Forelimb muscle (tissue), 1 donor: Measurements from ENCODE around the gene BBX. TPM values are rescaled to one million over a fixed set of nuclear protein-coding genes. Genes with fewer than 3 reads are reported as not detected.

Experiments
- DNase-seq: peaks from one replicate; pipeline ENCODE4 v3.0.0-alpha.2; 2013; ENCODE audit warnings: low read depth
- polyA plus RNA-seq: library from polyadenylated mRNA; unstranded; fragments of 120-200 nt; gene quantifications from one replicate; pipeline ENCODE4 v1.2.1, GENCODE V29; 2013; ENCODE audit not compliant: insufficient read length

Gene BBX
- polyA plus RNA-seq, 1 donor = 42.0 TPM

DNA sequence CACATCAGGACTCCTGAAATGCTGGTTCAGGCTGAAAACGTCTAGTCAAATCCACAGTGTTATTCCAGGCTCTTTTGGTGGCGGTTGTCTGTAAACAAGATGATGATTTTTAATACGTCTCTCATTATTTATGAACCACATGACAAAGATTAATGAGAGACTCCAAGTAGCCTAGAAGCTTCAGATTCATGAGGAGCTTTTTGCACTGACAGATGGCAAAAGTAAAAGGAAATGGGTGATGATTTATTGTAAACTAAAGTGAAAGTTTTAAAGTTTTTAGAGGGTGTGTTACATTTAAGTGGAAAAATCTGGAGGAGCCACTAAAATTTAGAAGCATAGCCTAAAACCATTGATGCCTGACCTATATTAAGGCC is 77.0 kb downstream of the BBX start:
- DNase-seq = no peak

GRCh38 chr3:107600780-107601179 is 78.0 kb downstream of the BBX start:
- DNase-seq = no peak

DNA sequence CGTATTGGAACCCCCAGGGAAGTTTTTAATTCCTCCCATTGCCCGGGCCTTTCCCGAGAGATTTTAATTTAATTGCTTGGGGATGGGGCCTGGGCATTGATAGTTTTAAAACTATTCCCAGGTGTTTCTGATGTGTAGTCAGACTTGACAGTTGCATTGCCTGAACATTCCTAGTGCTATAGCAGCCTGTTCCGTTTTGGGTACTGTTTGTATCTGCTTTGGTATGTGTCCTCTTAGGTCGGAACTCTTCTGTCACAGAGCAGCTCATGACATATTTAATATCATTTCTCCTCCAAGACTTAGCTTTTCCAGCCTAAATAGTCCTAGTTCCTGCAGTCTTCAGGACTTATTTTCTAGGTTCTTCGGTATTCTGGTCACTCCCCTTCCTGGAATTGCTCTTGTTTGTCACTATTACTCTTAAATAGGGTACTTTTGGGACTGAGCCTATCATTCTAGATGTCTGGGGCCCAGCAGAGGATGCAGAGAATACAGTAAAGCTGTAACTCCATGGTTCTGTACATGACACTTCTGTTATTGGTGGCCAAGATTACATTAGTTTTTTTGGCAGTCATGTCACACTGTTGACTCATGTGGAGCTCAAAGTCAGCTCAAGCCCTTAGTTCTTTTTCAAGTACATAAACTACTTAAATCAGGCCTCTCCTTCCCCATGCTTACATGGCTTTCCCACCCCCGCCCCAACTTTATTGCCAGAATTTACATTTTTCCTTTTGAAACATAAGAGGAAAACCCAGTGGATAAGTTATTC is 81.5 kb downstream of the BBX start:
- peak; percentile 25 for DNase-seq

- no peak for DNase-seq
Measured at GRCh38 chr3:107611775-107612469, 89.2 kb downstream of the BBX start.

DNA sequence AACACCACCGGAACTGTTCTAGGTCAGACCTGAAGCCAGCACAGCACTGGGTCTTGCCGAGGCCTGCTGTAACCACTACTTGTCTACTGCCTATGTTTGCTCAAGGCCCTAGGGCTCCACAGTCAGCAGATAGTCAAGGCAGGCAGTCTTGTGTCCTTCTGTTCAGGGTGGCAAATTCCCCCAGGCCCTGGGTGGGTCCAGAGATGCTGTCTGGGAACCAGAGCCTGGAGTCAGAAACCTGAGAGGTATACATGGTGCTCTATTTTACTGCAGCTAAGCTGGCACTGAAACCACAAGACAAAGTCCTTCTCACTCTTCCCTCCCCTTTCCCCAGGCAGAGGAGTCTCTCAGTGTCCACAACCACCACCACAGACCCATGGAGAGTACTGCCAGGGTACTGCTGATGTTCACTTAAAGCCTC is 89.9 kb downstream of the BBX start:
- DNase-seq = no peak

DNA sequence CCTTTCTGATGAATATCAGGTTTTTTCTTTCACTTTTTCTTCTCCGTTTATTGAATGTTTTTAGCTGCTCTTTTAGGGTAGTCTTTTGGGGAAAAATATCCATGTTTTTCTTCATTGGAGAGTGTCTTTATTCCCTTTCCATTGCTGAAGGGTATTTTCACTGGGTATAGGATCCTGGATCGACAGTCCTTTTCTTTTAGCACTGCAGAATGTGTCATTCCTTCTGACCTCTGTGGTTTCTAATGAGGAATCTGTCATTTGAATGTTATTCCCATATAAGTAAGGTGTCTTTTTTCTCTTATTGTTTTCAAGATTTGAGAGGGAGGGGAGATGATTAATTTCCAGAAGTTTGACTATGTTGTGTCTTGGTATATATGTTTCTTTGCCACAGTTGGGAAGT is 96.8 kb downstream of the BBX start:
- DNase-seq = no peak

GRCh38 chr3:107620534-107620933 is 97.8 kb downstream of the BBX start:
- DNase-seq = no peak

DNA sequence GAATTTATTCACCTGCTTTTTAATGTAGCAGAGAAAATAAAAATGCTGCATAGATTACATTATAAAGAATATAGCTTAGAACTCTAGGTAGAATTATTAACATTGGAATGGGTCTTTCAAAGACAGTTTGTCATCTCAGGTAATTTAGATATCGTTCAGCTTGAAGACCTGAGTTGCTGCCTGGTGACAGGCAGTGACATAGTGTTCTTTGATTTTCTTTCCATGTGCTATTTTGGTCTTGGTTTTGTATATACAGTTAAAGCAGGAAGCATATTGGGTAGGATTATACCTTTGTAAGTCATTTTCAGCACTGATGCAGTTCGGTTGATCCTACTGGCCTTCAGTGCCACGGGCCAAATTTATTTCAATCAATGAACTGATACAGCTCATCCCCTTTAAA is 98.7 kb downstream of the BBX start:
- no peak for DNase-seq

DNA sequence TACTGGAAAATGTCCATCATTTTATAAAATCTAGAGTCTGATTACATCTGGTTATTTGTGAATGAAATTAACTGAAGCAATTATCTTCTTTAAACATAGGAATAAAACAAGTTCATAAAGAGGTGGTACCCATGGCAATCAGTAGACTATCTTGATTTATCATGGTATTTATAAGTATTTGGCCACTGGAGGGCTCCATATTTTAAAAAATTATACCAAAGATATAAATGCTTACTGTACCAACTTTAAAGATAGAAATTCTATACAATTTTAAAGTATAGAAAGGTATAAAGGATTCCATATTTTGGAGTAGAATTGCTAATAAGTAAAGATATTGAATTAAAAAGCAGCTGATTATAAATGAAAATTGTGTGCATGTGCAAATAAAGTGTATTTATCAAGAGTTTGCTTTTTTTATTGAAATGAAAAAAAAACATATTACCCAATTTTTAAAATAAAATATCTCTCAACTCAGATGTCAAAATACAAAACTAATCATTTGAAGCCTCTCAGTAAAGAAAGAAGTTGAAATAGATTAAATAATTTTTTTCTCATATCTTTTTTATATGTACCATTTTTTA is 105.3 kb downstream of the BBX start:
- DNase-seq = no peak

DNA sequence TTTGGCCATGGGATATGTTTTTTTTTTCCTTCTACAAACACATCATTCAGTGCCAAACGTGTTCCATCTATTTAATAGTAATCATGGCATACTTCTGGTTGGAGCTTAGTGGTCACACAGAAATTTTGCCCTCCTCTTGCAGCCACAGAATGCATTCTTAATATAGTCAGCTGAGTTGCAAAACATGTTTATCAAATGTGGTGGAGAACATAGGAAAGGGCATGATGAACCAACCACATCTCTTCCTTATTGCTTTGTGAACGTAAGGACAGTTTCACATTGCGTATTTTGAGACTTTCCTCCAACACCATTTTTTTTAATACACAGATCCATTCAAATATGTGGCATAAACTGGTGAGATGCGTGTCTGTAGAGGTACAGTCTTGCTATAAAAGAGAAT is 106.8 kb downstream of the BBX start:
- DNase-seq = no peak

GRCh38 chr3:107630779-107631178 is 108.0 kb downstream of the BBX start:
- no peak for DNase-seq

- DNase-seq = no peak
Measured at GRCh38 chr3:107632576-107632975, 109.8 kb downstream of the BBX start.

- DNase-seq = no peak
Measured at GRCh38 chr3:107633327-107634098, 110.8 kb downstream of the BBX start.

DNA sequence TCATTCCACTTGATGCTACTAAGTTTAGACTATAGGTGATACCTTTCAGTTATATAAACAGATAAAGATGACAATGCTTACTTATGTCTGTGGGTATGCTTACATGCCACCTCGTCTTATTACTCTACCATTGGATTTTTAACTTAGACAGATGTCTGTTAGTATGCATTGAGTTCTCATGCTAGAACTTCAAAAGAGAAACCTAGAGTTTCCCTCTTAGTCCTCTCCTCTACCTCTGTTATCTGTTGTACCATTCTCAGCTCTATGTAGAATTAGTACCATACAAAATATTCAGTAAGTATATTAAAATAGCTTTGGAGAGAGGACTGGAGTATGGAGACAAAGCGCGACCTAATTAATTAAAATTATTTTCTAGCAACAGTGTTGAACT is 111.3 kb downstream of the BBX start:
- no peak for DNase-seq

DNA sequence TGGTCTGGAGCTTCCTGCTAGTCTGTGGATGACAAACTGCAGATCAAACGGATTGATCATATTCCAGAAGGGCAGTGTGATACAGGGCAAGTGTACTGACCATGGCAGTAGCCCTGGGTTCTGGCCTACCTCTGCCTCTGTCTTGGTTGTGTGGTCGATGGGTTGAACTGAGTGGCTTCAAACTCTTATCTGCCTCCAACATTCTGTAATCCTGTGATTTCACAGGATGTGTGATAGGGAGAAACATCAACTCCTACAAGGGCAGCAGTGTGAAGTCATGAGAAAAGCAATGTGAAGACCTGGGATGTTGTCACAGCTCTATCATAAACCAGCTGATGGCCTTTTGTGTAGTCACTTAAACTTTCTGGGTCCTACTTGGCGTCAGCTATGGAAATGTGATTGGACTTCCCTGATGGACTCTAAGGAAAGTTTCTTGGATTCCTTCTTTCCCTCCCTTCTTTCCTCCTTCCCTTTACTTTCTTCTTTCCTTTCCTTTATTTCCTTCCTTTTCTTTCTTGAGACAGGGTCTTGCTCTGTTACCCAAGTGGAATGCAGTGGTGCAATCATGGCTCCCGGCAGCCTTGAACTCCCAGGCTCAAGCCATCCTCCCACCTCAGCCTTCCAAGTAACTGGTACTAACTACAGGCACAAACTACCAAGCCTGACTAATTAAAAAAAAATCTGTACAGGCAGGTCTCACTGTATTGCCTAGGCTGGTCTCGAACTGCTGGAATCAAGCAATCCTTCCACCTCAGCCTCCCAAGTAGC is 114.8 kb downstream of the BBX start:
- no peak for DNase-seq

DNA sequence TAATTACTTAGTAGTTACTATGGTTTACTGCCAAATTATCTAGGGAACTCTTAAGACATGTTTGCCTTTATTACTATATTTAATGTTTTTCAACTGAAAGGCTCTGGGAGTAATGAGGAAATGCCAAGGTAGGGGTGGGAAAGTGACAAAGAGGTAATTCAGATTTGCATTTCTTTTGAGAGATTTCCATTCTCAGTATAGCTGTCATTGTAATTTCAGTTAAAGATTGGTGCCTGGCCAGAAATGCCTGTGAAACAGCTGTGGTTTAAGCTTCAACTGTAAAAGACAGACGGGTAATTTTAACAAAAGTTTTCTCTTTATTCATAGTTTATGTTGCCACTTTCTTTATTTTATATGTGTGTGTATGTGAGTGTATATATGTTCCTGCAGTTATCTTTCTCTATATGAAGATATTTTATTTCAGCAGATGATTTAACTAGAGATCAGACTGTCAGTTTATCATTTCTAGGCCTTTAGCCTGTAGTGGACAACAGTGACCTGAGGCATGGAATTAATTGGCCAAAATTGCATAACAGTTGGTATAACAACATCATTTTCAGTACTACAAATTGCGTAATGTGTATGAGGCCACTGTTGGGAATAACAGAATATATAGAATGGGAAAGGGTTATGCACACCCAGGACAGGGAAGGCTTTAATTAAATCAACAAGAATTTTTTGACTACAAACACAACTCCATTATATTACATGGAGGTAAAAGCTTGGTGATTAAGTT is 119.0 kb downstream of the BBX start:
- peak; percentile 20 for DNase-seq

DNA sequence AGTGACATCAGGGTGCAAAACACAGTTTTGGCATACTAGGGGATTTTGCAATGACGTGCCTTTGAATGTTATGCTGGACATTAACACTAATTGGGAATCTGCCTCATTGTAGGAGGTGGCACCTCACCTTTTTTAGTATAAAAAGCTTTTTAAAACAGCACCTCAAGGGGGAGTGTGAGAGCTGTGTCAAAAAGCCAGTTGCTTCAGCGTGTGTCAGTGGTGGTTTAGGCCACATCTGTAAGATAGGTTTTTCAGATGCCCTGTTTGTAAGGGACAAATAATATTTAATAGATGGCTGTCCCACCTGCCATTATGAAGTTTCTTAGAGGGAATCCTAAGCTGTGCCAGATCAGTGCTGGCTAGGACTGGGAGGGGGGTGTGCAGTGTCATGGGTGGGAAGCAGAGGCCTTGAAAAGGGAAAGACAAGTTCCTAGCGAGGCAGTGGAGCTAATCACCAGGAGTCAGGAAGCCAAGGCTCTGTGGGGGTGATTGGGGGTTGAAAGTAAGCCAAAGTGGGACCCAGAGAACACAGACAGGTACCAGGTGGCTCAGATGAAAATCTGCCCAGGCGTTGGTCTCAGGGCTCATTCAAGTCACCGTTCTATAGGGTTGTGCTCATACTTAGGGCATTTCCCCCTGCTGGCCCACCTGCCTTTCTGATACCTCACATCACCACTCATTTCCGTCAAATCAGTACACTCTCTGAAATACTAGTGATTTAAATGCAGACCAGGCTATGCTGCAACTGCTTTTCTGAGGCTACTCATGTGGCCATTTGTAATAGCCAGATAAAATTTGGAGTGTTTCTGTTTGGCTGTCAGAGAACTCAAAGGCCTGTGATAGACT is 120.5 kb downstream of the BBX start:
- no peak for DNase-seq

DNA sequence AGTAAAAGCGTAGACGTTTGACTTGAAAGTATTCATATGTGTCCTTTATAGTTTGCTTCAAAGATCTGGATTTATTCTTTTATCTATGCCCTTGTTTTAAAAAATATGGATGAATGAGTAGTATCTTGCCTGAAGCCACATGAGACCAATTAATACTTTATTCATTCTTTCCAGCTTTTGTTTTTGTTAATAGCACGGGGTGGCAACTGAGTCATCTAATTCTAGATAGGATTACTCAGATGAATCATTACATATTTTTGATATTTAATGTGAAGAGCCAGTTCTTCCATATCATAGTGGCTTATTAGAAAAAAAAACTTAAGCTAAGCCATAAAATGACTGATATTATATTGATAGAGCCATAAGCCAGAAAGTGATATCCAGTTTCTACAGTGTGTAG is 121.9 kb downstream of the BBX start:
- DNase-seq = no peak

GRCh38 chr3:107650788-107651187 is 128.0 kb downstream of the BBX start:
- no peak for DNase-seq

- no peak for DNase-seq
Measured at GRCh38 chr3:107651782-107652181, 129.0 kb downstream of the BBX start.
